Mesendoderm (in vitro differentiated cells): Measurements from ENCODE around the gene TTC39B. TPM values are rescaled to one million over a fixed set of nuclear protein-coding genes. Genes with fewer than 3 reads are reported as not detected.

Experiments
- small RNA-seq: library from polyadenylated mRNA; stranded (forward); fragments of <200 nt; extraction: miRNeasy Mini kit (QIAGEN cat#:217004); gene quantifications from one replicate; pipeline ENCODE3, GENCODE V24; 2013; ENCODE audit not compliant: insufficient read depth

The TTC39B gene

Small RNAs within 50 kb of the gene (small RNA-seq; reads per million reads assigned to genes)
- gene RNU6-559P, result not detected
